Endothelial cell of umbilical vein (primary cell): ENCODE measurements around the gene ATG13. TPM values are rescaled to one million over a fixed set of nuclear protein-coding genes. Genes with fewer than 3 reads are reported as not detected.

ENCODE experiments used
- BruUV-seq: library from RNA; stranded (reverse); fragments of 400-500 nt; replicated peaks from 2 replicates; lab custom pipeline; 2021; lab: Mats Ljungman, UMichigan
- CTCF ChIA-PET: fragments of 300-600, 350-600 bp; sonication (Branson Sonifier 250); formaldehyde crosslinking; loops from one replicate; lab custom pipeline; 2021; ENCODE audit warnings: antibody characterized with exemption, inconsistent platforms; lab: Charles Lee
- POLR2A ChIA-PET: fragments of 300-600, 350-600 bp; sonication (Branson Sonifier 250); formaldehyde crosslinking; loops from one replicate; lab custom pipeline; 2021; ENCODE audit warnings: antibody characterized with exemption, inconsistent platforms; lab: Charles Lee
- DNase-seq: peaks from one replicate; pipeline ENCODE4 v3.0.0-alpha.2; 2011; ENCODE audit warnings: low read depth, low spot score
- FAIRE-seq: peaks from 2 replicates; lab custom pipeline; 2011; peaks lifted over from hg19 to GRCh38; lab: Jason Lieb, UNC
- H2AFZ ChIP-seq: 2 replicates; pipeline ENCODE4 v1.6.0; 2012; ENCODE audit warnings: low read depth, low read length, control low read depth, inconsistent platforms
- H3K27ac ChIP-seq: 2 replicates; pipeline ENCODE4 v1.5.1; 2011; ENCODE audit warnings: low read depth, mild to moderate bottlenecking, control low read depth, low read length, moderate library complexity; ENCODE audit not compliant: insufficient read depth
- H3K27me3 ChIP-seq, 2 experiments: 2 replicates each; pipeline versions ENCODE4 v1.6.0 to v1.6.1; 2011; ENCODE audit warnings: low read length in 2 of 2, mixed read lengths in 1 of 2; ENCODE audit not compliant: control insufficient read depth in 2 of 2, insufficient read depth in 2 of 2
- H3K36me3 ChIP-seq, 2 experiments: 2 replicates in 1 of 2; 3 replicates in 1 of 2; pipeline ENCODE4 v1.5.1; 2011; ENCODE audit warnings: low read length in 2 of 2, mild to moderate bottlenecking in 1 of 2, moderate library complexity in 1 of 2; ENCODE audit not compliant: control insufficient read depth in 2 of 2, insufficient read depth in 2 of 2; ENCODE audit errors: extremely low read depth in 1 of 2
- H3K4me1 ChIP-seq: 3 replicates; pipeline ENCODE4 v1.5.1; 2011; ENCODE audit warnings: mild to moderate bottlenecking, low read length; ENCODE audit not compliant: control insufficient read depth, insufficient read depth; ENCODE audit errors: extremely low read depth
- H3K4me2 ChIP-seq: 2 replicates; pipeline ENCODE4 v1.6.1; 2011; ENCODE audit warnings: low read length, control low read depth, mixed read lengths; ENCODE audit not compliant: insufficient read depth
- H3K4me3 ChIP-seq, 3 experiments: fragments of 200-600 bp in 1 of 3; sonication (generic), shearing (Covaris generic) in 1 of 3; replicated peaks in 1 of 3; 2 replicates each; pipeline ENCODE4 v1.5.1; 2011 to 2016; ENCODE audit warnings: control low read depth in 3 of 3, low read length in 3 of 3, mild to moderate bottlenecking in 2 of 3, inconsistent platforms in 1 of 3, low read depth in 1 of 3, moderate library complexity in 1 of 3; ENCODE audit not compliant: insufficient read depth in 1 of 3
- H3K79me2 ChIP-seq: 2 replicates; pipeline ENCODE4 v1.6.0; 2012; ENCODE audit warnings: low read length, inconsistent platforms; ENCODE audit not compliant: control insufficient read depth, insufficient read depth
- H3K9ac ChIP-seq: replicated peaks from 2 replicates; pipeline ENCODE3; 2011; ENCODE audit warnings: low read length, control low read depth; ENCODE audit not compliant: insufficient read depth; ENCODE audit errors: extremely low read depth
- H3K9me1 ChIP-seq: replicated peaks from 3 replicates; pipeline ENCODE4 v1.6.0; 2011; ENCODE audit warnings: mild to moderate bottlenecking, low read length; ENCODE audit not compliant: control insufficient read depth, insufficient read depth; ENCODE audit errors: extremely low read depth
- H3K9me3 ChIP-seq: replicated peaks from 2 replicates; pipeline ENCODE4 v1.5.1; 2012; ENCODE audit warnings: low read length, inconsistent platforms; ENCODE audit not compliant: control insufficient read depth, insufficient read depth
- H4K20me1 ChIP-seq: replicated peaks from 2 replicates; pipeline ENCODE3; 2011; ENCODE audit warnings: mild to moderate bottlenecking, low read length; ENCODE audit not compliant: control insufficient read depth, insufficient read depth; ENCODE audit errors: extremely low read depth
- EZH2 ChIP-seq: IDR thresholded peaks from 2 replicates; pipeline ENCODE4 v1.6.1; 2012; ENCODE audit warnings: borderline replicate concordance, low read depth, mild to moderate bottlenecking, moderate library complexity, low read length, inconsistent platforms; ENCODE audit not compliant: severe bottlenecking
- FOS ChIP-seq: IDR thresholded peaks from 2 replicates; pipeline ENCODE4 v1.6.1; 2011; ENCODE audit warnings: mild to moderate bottlenecking, low read length, moderate library complexity, borderline replicate concordance; ENCODE audit not compliant: insufficient read depth
- GATA2 ChIP-seq: IDR thresholded peaks from 2 replicates; pipeline ENCODE4 v1.7.0; 2011; ENCODE audit warnings: low read depth, mild to moderate bottlenecking, moderate library complexity, mixed read lengths, low read length; ENCODE audit not compliant: insufficient read length, insufficient read depth
- JUN ChIP-seq: IDR thresholded peaks from 2 replicates; pipeline ENCODE4 v1.6.1; 2011; ENCODE audit warnings: borderline replicate concordance, low read depth; ENCODE audit not compliant: insufficient read length, insufficient read depth
- MAX ChIP-seq: IDR thresholded peaks from 2 replicates; pipeline ENCODE4 v1.6.1; 2011; ENCODE audit not compliant: insufficient read depth, insufficient read length
- MYC ChIP-seq: IDR thresholded peaks from one replicate; pipeline ENCODE4 v1.6.1; 2011; ENCODE audit warnings: mild to moderate bottlenecking, low read depth, low read length
- POLR2A ChIP-seq: IDR thresholded peaks from 2 replicates; pipeline ENCODE4 v1.6.1; 2012; ENCODE audit warnings: low read depth, mild to moderate bottlenecking, control low read depth, low read length
- POLR2AphosphoS5 ChIP-seq: IDR thresholded peaks from 2 replicates; pipeline ENCODE4 v1.6.1; 2012; ENCODE audit warnings: low read depth, mild to moderate bottlenecking, control low read depth, low read length, moderate library complexity; ENCODE audit not compliant: insufficient read depth
- dilution Hi-C: fragments of 300-500 bp; cut with MboI; formaldehyde crosslinking; loops from one replicate; pipeline ENCODE4 v1.15.0; 2019; ENCODE audit warnings: low sequenced_read_pairs; ENCODE audit not compliant: extremely low pct_ligation_motif_present
- intact Hi-C: fragments of 100-400 bp; cut with micrococcal nuclease; formaldehyde crosslinking; loops from one replicate; pipeline ENCODE4 v1.10.0; 2022
- polyA plus RNA-seq, 4 experiments: library from polyadenylated mRNA; depleted of rRNA in 3 of 4; stranded (reverse) in 3 of 4; unstranded in 1 of 4; fragments of >200 nt; gene quantifications; 2 replicates each; pipeline versions ENCODE4 v1.2.1 to v1.2.3, GENCODE V29; 2011 to 2012; ENCODE audit warnings: missing spikeins in 1 of 4
- total RNA-seq: library from RNA; stranded (reverse); gene quantifications from 2 replicates; pipeline ENCODE4 v1.2.3, GENCODE V29; 2021
- TF ChIP-seq, protein P1 (sequence below), 2 donors: IDR thresholded peaks; 1 replicate in 1 of 2; 2 replicates in 1 of 2; pipeline ENCODE4 v1.5.1; 2011; ENCODE audit warnings: low read length in 2 of 2, mild to moderate bottlenecking in 2 of 2, moderate library complexity in 2 of 2, control low read depth in 1 of 2, inconsistent platforms in 1 of 2, low read depth in 1 of 2; ENCODE audit not compliant: insufficient read depth in 1 of 2; ENCODE audit errors: extremely low read depth in 1 of 2

The ATG13 gene
- total and polyA plus RNA-seq, 2 donors (not counting 3 experiments of a cell fraction or from before 2014, with no cell fraction given): 60.1 to 66.5 TPM

DNA sequence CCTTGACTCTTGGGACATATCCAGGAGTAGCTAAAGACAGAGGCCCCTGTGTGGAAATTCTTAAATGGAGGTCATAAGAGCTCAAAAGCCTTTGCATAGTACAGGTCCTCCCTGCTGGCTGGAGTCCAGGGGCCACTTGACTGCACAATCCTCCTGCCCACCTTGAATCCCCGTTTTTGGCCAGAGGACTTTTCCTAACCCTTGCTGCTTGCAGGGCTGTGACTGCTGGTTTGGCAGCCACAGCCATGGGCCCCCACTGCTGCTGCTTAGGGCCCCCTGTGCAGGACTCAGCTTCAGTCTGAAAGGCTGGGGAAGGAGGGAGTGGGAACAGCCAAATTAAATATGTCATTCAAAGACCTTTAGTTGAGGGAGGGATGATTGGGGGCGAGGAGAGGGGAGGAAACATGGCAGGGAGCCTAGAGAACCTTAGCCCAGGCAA is 49.7 kb downstream of the ATG13 start:
- CTCF ChIA-PET: no interaction called here
- no TSS peak for BruUV-seq
- peaks cover 17 to 41% of the 10 kb centered on the region in 2 experiments for H3K36me3 ChIP-seq

GRCh38 chr11:46668480-46669085 is 51.2 kb downstream of the ATG13 start:
- Histone ChIP-seq H3K27ac (no peak overlapping the region), H3K9me3 (no peaks in the 10 kb centered on the region), H3K4me3 (no peak overlapping the region), H4K20me1 (no peaks in the 10 kb centered on the region), H3K79me2 (no peaks in the 10 kb centered on the region), H2AFZ (no peak overlapping the region), H3K4me1 (peaks cover 15% of the 10 kb centered on the region), H3K9ac (no peak overlapping the region), H3K4me2 (no peak overlapping the region), H3K27me3 (no peaks in the 10 kb centered on the region), H3K36me3 (peaks cover 17 to 47% of the 10 kb centered on the region in 2 experiments), H3K9me1 (no peaks in the 10 kb centered on the region)
- TF ChIP-seq POLR2A: no peak
- TF ChIP-seq FOS: no peak
- no peak for TF ChIP-seq EZH2
- TF ChIP-seq, protein P1, sequence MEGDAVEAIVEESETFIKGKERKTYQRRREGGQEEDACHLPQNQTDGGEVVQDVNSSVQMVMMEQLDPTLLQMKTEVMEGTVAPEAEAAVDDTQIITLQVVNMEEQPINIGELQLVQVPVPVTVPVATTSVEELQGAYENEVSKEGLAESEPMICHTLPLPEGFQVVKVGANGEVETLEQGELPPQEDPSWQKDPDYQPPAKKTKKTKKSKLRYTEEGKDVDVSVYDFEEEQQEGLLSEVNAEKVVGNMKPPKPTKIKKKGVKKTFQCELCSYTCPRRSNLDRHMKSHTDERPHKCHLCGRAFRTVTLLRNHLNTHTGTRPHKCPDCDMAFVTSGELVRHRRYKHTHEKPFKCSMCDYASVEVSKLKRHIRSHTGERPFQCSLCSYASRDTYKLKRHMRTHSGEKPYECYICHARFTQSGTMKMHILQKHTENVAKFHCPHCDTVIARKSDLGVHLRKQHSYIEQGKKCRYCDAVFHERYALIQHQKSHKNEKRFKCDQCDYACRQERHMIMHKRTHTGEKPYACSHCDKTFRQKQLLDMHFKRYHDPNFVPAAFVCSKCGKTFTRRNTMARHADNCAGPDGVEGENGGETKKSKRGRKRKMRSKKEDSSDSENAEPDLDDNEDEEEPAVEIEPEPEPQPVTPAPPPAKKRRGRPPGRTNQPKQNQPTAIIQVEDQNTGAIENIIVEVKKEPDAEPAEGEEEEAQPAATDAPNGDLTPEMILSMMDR (IDR thresholded peaks at IDR 0.05; ENCODE audit: extremely low read depth in 1 of 2, insufficient read depth in 1 of 2, low read depth in 1 of 2, low read length in 2 of 2): no peak
- no peak for TF ChIP-seq POLR2AphosphoS5
- TF ChIP-seq MAX: no peak
- TF ChIP-seq JUN: no peak
- no peak for TF ChIP-seq GATA2
- TF ChIP-seq MYC: no peak
- FAIRE-seq: no peak
- DNase-seq: no peak
- dilution Hi-C loops (no loop called here), intact Hi-C loops (no loop called here)
- ChIA-PET POLR2A (no interaction called here), CTCF (no interaction called here)
- BruUV-seq: no TSS peak

More for the DNA sequence above, 49.7 kb downstream of the ATG13 start:
- no peaks in the 10 kb centered on the region for H3K9me3 ChIP-seq
- H3K4me2 ChIP-seq: no peak overlapping the region
- H3K79me2 ChIP-seq: no peaks in the 10 kb centered on the region
- H3K27ac ChIP-seq: no peak overlapping the region
- intact Hi-C loops (no loop called here), dilution Hi-C loops (no loop called here)
- peaks cover 18% of the 10 kb centered on the region for H3K4me1 ChIP-seq
- DNase-seq (no peak), FAIRE-seq (no peak)
- H3K9me1 ChIP-seq: no peaks in the 10 kb centered on the region
- POLR2A ChIA-PET: no interaction called here
- TF ChIP-seq MYC (no peak), POLR2A (no peak)
- TF ChIP-seq, protein P1 (IDR thresholded peaks at IDR 0.05; ENCODE audit: extremely low read depth in 1 of 2, insufficient read depth in 1 of 2, low read depth in 1 of 2, low read length in 2 of 2): no peak
- no peak overlapping the region for H2AFZ ChIP-seq
- no peaks in the 10 kb centered on the region for H4K20me1 ChIP-seq
- H3K27me3 ChIP-seq: no peaks in the 10 kb centered on the region
- H3K9ac ChIP-seq: no peak overlapping the region
- no peak overlapping the region for H3K4me3 ChIP-seq
